ENCODE measurements around the gene KCNA3. TPM values are rescaled to one million over a fixed set of nuclear protein-coding genes. Genes with fewer than 3 reads are reported as not detected.

The KCNA3 gene
- total and polyA plus RNA-seq, 9 of the 15 experiments (the other 6 are each of a cell fraction or from before 2014, with no cell fraction given) = not detected

GRCh38 chr1:110714374-110714995 lies 39.7 kb upstream of the KCNA3 start (continued):
- TF ChIP-seq ZNF318 (IDR thresholded peaks at IDR 0.05; ENCODE audit: borderline replicate concordance in 1 of 2, low read depth in 1 of 2) (no peak), RBM22 (IDR thresholded peaks at IDR 0.05; ENCODE audit: low read depth, low read length, poor library complexity, severe bottlenecking) (no peak), POLR2H (tag; IDR thresholded peaks at IDR 0.05; ENCODE audit: low read depth) (no peak), GTF3C2 (IDR thresholded peaks at IDR 0.05; ENCODE audit: borderline replicate concordance, extremely low read depth, insufficient read length) (no peak), MAFG (tag; conservative IDR thresholded peaks at IDR 0.05) (peak; percentile 74; the same call in 1 of the 2 replicates), THAP7 (CRISPR knock-in tag; IDR thresholded peaks at IDR 0.05) (no peak), MTA2 (IDR thresholded peaks at IDR 0.05; ENCODE audit: low read depth) (peak; percentile 53; the same call in 1 of the 2 replicates), CREB5 (CRISPR knock-in tag; IDR thresholded peaks at IDR 0.05) (no peak), TAL1 (IDR thresholded peaks at IDR 0.05) (peak; percentile 78), NCOR1 (IDR thresholded peaks at IDR 0.05) (peak; percentile 62)
